GM23248 (cell line): ENCODE results near the gene MGAM2.

ENCODE experiments used
- EZH2 ChIP-seq: fragments of 200-600 bp; sonication (generic); IDR thresholded peaks from 2 replicates; pipeline ENCODE4 v1.6.1; 2018; ENCODE audit warnings: antibody characterized with exemption, mild to moderate bottlenecking; ENCODE audit not compliant: insufficient read depth, poor library complexity, severe bottlenecking
- EZH2phosphoT487 ChIP-seq: fragments of 200-600 bp; sonication (generic); IDR thresholded peaks from 2 replicates; pipeline ENCODE4 v1.6.1; 2018; ENCODE audit warnings: antibody characterized with exemption, moderate library complexity, mild to moderate bottlenecking, low read depth; ENCODE audit not compliant: insufficient read depth

DNA sequence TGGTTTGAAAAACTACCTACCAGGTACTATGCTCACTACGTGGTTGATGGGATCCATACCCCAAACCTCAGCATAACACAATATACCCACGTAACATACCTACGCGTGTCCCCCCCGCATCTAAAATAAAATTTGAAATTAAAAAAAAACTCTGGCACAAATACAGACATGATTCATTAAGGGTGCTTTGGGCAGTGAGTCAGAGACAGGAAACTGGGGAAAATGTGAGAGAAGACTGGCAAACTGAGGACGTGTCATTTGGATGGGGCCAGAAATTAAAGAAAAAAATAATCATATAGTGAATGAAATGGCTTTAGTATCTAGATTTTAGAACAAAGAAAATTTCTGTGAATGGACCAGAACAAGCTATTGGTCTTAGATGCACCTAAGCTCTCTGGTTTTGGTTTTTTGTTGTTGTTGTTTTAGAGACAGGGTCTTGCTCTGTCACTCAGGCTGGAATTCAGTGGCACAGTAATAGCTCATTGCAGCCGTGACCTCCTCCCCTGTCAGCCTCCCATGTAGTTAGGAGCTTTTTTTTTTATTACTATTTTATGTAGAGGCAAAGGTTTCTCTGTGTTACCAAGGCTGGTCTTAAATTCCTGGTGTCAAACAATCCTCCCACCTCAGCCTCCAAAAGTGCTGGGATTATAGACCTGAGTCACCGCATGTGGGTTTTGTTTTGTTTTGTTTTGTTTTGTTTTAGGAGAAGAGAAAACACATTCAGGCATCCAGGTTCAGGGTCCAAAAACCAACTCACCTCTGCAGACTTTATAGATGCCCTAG lies 152.3 kb downstream of the MGAM2 start:
- TF ChIP-seq EZH2 (no peak), EZH2phosphoT487 (no peak)
